Endometrium (tissue), 2 donors: ENCODE data around the gene EPAS1.

Experiments used
- FAIRE-seq: peaks from 2 replicates; lab custom pipeline; 2012; peaks lifted over from hg19 to GRCh38; lab: Jason Lieb, UNC
- donor health status: control.
- donor health status: control.

EPAS1 gene

DNA sequence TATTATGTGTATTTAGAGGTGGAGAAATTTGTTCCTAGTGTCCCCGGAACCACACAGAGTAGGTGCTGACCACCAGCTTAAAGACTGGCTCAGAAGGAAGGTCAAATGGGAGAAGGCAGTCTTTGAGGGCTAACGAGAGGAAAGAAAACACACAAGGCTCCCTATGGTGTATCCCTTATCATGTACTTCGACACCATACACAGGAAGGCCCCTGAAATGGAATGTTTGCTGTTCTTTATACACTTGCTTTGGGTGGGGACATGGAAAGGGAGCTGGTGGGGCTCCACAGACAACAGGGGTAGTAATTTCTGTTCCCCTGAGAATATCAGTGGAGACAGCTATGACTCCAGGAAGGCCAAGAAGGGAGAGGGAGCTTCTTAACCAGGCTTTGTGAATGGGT is 6.0 kb downstream of the EPAS1 start:
- FAIRE-seq = no peak

DNA sequence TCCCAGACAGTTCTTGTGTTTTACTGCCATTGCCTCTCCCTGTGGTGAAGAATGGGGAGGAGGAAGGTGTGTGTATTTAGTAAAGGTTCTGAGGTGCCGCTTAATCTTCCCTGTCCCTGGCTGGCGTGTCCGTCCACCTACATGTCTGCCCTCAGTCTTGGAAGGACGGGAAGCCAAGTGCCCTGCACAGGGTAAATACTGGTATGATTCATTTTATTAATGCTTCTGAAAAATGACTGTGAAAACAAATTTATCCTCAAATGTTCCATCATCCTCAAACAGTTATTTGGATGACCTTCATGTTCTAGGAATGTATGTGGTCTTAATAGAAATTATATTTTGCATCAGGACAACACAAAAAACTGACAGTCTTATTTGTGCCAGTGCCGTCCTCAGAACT is 6.6 kb downstream of the EPAS1 start:
- FAIRE-seq = no peak

DNA sequence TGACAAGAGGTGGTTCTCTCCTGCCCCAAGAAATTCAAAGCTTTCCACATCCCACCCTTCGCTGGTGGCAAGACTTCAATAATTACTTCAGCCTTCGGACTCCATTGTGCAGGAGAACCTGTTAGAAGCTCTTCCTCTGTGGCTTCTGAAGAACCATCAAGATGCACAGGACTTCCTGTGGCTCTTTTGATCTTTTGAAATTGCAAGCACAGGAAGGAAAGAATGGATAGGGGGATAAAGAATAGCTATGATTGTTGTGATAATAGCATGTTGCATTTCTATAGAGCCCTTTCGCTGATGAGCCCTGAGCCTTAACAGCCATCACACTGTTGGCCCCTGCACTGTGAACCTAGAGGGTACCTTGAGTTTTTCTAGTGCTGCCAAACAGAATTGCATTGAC is 7.4 kb downstream of the EPAS1 start:
- no peak for FAIRE-seq

DNA sequence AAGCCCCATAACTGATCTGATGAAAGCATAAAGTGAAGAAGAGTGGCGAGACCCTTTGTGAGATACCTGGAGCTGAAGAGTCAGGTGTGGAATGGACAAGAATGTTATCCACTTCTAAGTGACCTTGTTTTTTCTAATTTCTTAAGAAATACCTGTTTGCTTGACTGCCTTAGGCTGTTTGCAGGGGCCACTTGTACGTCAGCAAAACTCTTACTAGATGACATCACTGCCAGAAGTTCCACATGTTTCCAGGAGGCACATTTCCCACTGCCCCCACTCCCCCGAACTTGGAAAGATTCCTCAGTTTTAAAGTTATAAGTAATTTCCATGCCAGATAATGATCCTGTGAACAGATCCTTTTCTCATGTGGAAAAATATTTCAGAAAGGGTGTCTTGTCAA is 8.0 kb downstream of the EPAS1 start:
- FAIRE-seq = no peak

DNA sequence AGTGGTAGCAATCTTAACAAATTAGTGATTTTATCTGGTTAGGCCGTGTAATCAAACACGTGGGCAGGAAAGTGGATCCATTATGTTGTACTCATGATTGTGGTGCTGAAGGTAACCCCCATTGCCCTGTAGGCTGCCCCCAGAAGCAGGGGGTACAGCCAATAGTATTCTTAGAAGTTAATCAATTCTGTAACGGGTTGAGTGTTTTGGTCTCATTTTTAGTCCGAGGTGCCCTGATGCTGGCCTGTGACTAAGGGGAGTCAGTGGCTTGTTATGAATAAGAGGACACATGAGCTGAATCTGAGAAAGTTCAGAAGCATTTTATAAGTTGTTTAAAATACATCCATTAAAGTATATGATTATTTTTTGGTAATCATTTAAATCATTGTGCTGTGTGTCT is 8.6 kb downstream of the EPAS1 start:
- no peak for FAIRE-seq

DNA sequence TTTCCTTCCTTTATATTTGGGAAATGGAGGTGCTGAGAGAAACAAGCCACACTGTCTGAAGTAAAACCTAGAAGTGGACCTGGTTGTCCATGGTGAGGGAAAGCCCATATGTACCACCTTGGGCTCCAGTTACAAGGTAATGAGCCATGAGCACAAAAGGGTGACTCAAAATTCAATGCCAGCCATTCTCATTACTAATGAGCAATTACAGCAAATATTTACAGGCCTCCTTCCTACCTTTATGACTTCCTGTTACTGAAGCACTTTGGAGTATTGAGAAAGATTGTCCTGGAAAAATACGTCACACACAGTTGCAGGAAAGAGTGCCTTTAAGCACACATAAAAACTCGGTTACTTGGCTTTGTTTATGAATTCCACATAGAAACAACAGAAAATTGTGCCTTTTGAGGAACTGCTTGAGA is 9.1 kb downstream of the EPAS1 start:
- no peak for FAIRE-seq

DNA sequence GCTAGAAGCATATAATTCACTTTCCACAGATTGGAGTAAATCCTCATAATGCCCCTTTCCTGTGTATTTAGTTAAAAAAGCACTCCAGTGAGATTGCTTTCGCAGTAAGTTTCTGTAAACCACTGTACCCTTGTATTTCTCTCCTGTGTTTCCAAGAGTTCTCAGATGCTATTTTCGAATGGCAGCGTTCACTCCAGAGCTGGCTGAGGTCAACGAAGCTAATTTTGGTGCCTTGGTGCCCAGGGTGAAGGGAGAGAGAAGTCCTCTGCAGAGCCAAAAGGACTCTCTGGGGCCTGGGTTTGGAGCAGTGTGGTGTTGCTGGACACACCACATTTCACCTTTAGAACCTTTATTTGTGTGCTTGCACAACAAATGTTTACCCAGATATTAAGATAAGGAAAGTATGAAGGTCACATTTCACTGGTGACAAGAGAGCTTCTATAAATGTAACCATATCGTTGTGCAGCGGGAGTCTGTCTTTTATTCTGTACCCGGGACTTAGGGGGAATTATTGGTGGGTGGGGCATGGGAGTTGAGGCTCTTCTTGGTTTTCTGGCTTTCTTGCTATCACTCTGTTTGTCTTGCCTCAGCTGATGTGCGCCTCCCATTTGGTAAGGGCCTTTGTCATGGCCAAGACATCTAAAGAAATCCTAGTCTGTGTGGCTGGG is 9.9 kb downstream of the EPAS1 start:
- FAIRE-seq = no peak

DNA sequence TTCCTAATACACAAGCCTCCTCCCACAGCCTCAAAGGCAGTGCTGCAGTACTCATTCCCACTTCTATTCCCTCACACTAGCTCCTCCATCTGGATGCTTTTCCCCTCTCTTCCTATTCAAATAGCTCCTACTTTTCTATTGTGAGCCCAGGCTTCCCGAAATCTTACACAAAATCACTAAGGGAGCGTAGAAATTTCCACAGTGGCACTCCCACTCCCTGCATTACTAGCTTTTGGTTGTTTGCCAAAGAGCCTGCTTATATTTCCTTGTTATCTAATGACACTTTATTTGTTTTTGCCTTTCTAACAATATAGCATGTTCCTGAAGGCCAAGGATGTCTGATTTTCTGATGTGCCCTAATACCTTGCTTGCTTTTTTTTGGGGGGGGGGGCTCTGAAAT is 10.9 kb downstream of the EPAS1 start:
- no peak for FAIRE-seq

DNA sequence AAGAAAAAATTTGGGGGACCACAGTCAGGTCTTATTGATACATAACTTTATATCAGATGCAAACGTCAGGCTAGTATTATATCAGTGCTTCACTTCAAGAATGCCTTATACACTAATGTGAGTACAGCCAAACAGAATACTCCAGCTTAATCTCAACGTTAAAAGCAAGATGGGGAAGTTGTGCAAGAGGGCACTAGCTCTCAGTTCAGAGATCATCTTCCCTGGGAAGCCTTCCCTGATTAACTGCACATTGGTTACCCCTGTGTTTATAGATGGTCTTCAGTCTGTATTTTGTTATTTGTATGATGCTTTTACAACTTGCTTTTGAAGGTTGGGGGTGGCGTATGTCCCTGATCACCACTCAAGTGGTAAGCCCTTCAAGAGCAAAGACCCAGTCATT is 11.4 kb downstream of the EPAS1 start:
- no peak for FAIRE-seq

DNA sequence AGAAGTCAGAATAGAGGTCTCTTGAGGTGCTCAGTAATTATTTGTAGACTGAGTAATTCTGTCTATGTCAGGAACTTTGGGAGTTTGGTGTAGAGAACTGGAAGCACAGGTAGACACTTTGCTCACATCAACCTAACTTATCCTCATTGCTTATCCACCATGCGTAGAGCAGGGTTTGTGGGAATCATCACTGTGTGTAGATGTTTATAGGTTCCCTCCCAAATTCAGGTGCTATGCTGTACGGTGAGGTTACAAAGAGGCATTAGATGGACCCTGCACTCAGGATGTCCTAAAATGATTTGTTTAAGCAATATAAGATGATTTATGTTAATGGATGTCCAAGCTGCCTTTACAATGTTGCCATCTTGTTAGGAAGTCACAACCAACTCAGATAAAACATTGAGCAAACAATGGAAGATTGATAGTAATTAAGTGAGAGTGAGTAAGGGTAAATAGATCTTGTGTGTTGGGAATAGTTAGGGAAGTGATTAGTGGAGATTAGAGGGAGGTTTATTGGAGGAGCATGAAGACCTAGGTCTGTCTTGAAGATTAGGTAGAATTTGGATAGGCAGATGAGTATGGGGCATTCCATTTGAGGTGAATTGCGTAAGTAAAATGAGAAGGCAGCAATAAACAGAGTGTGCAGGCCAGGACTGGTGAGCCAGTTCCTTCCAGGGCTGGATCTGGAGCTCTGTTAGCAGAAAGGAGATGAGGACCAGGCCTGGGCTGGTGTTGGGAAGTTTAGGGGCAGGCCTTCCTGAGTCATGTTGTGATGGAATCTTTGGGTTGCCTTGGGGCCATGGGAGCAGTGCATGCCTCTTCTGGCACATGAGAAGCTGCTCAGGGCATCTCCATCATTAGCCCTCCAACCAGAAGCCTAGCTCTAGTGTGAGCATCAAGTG is 12.1 kb downstream of the EPAS1 start:
- no peak for FAIRE-seq

DNA sequence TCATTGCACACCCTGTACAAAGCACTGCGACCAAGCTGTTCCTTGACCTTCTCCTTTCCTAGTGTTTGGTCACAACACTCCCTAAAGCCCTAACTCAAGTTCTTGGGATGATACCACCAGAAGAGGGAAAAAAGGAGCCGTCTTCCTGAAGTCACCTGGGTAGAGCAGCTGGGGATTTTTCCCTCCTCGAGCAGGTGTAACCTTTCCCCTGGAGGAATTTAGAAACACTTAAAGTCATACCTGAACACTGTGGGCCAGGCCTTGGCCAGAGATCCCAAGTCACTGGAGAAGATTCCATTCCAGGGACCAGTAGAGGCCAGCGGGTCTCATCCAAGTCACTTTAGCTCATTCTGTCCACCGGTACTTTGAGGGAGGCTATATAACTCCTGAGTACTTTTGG is 13.2 kb downstream of the EPAS1 start:
- no peak for FAIRE-seq

DNA sequence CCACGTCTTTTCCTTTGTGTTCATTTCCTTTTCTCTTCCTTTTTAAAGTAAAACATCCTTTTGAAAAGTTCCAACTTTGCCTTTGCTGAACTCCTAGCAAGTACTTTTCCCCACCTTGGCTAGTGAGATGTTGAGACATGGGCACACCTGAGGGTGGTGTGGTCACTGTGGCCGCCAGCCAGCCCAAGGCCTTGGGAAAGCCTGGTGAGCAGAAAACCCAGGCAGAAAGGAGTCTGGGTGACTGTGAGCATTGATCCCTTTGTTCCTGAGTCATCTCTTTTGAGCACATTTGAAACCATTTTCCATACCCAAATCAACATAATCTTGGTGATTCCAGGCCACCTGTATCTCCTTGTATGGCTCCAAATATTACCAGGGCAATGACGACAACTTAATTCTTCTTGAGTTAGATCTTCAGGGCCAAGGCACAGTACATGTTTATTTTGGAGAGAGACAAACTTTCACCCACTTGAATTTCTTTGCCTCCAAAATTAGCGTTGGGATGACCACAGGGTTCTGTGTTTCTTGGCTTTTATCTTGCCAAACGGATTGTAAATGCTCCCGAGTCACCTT is 14.5 kb downstream of the EPAS1 start:
- FAIRE-seq = no peak

DNA sequence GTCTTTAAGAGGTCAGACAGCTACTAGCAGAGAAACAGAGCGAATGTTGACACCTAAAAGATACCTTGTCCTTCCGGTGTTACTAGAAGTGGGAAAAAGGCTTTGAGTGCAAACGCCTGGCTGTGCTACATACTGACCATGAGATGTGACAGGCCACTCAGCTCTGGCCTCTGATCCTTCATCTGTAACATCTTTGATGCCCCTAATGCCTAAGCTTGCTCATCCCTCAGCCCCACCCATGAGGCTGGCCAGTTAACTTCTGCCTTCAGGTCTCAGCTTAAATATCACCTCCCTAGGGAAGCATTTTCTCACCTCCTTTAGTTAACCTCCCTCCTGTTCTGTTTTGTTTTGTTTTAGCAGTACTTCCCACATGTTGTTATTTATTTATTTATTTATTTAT is 15.9 kb downstream of the EPAS1 start:
- FAIRE-seq = no peak

DNA sequence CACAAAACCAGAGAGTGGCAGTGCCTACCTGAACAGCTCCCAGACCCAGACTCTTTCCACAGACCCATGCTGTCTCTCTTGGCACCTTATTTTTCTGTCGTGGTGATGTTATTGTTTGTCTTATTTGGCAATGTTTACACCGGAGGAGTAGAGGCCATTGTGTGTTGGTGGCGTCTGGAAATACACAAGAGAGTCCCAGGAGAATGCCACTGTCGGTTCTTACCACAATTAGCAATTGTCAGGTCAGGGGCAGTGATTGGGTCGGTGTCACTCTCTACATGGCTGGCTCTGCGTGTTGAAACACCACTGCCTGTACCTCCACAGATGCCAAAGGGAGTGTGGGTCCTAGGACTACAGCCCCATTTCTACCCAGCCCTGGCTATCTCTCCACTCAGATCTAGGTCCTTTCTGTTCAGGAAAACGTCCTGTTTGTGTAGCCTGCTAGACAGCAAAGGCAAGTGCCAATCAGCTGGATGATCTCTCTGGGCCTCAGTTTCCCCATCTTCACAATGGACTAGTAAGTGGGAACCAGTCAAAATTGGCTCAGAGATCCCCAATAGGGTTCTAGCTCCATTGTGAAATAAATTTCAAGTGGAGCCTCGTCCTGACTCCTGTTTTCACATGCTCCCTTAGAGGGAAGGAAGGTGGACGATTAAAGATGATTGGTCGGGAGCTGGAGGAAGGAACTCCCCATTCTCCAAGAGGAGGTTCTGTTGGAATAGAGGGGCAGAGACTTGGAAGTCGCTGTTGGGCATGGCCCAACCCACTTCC is 17.0 kb downstream of the EPAS1 start:
- FAIRE-seq = no peak

DNA sequence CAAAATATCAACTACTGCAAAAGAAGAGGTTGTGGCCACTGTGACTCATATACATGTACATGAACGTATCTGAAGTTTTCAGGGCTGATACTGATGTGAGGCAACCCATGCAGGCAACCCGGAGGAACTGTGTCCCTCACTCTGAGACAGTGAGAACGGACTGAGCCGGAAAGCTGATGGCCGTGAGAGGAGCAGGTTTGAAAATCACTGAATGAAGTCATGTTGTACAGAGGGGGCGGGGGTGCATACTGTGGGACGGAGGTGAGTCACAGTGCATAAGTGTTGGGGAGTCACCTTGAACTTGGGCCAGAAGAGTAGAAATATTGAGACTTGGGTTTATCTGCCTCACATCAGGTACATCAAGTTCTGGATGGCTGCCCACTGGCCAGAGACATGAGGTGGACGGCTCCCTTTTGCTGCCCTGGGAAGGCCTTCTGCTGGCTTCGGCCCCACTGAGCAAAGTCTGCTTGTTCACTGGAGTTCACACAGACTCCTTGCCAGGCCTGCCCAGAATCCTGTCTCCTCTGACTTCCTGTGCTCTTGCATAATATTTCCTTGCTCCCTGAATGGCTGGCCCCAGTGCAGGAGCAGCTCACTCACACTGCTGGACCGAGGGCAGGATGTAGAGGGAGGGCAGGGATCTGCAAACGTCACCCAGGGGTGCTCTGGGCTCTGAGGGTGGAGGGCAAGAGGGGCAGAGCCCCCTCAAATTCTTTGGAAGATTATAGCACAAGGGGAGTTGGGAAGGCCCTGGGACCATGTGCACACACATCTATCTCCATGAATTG is 18.1 kb downstream of the EPAS1 start:
- FAIRE-seq = no peak

DNA sequence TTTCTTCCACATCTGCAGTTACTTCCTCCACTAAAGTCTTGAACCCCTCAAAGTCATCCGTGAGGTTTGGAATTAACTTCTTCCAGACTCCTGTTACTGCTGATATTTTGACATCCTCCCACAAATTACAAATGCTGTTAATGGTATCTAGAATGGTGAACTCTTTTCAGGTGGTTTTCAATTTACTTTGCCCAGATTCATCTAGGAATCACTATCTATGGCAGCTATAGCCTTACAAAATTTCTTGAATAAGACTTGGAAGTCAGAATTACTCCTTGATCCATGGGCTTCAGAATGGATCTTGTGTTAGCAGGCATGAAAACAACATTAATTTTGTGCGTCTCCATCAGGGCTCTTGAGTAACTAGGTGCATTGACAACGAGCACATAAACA is 19.9 kb downstream of the EPAS1 start:
- FAIRE-seq = no peak

DNA sequence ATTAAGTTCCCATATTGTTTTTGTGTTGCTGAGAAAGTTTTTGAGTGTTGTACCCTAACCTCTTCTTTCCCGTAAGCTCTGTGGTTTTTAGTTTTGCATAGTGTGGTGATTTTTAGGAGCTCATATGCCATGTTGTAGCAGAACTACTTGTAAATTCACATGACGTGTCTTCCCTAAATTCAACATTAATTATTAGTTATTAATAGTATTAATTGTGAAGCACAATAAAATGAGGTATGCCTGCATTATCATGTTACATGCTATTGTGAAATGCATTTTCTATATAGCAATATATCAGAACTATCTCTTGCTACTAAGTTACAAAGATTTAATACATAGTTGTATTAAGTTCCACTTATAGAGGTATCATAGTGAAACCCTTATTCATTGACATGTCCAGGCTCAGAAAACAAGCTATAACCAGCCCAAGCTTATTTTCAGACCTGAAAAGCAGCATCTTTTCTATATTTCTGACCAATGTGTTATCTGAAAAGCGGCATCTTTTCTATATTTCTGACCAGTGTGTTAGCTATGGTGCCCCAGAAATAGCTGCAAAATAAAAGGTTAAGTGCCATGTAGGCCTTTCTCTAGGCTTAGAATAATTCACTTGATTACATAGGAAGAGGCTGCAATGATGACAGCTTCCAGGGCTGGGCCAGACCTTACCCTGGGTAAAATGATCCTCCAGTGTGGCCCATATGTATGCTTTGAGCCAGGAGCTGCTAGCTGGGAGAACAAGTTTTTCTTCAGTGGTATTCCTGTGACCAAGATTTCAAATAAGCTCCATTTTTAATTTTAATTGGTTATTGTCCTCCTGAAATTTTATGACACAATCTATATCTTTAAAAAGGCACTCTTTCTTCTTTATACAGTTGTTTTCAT is 21.6 kb downstream of the EPAS1 start:
- no peak for FAIRE-seq

DNA sequence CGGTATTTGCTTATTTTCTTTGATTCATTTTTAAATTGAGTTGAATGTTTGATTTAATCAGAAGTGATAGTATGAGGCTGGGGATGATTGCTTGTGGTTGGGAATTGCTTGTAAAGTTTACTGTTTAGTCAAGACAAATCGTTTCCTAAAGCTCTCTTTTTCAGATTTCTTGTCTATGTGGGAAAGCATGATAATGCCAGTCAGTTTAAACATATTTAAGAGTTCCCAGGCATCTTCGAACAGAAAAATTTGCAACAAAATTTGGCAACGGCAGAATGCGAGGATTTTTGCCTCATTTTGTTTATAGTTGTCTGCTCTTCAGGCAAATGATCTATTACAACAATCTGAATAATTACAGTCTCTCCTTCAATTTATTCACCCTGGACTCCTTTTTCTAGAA is 22.5 kb downstream of the EPAS1 start:
- FAIRE-seq = no peak

DNA sequence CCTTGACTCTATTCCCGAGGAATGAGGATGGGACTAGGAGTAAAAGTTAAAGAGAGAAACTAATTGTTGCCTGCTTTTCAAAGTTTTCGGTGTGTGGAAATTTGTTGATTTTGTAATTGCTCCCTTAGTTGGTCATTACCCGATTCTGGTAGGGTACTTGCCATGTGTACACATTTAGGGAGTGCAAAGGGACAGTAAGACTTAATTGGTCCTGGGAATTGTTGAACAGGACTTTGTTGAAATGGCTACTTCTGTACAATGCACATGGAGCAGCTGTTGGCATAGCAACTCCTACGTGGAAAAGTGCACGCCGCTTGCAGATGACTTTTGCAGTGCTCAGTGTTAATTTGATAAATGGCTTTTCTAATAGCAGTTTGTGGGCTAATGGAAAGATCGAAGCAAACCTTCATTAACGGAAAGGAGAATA is 22.9 kb downstream of the EPAS1 start:
- no peak for FAIRE-seq

DNA sequence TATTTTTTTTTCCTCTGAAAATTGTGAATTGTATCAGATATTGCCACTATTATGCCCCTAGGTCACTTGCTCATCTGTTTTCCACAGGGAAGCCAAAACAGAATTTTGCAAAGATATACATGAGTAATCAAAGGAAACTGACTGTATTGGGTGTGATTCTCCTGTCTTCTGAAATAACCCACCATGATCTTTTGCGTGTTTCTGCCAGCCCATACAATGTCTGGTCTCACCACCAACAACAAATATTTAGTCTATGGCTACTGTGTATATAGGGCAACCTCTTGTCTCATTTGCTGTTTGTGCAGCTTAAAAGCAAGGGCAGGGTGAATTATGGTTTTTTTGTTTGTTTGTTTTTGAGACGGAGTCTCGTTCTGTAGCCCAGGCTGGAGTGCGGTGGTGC is 26.5 kb downstream of the EPAS1 start:
- FAIRE-seq = no peak
